Neuron (in vitro differentiated cells): Measurements from ENCODE around the gene UBE2QL1.

Experiments
- H2AFZ ChIP-seq: one replicate; pipeline ENCODE4 v1.6.1; 2013; ENCODE audit warnings: low read depth, mild to moderate bottlenecking, inconsistent platforms, low read length, moderate library complexity
- H3K27me3 ChIP-seq: one replicate; pipeline ENCODE4 v1.6.1; 2013; ENCODE audit warnings: low read length; ENCODE audit not compliant: insufficient read depth
- H3K36me3 ChIP-seq: one replicate; pipeline ENCODE4 v1.6.1; 2013; ENCODE audit warnings: low read length; ENCODE audit not compliant: insufficient read depth
- H3K4me1 ChIP-seq: one replicate; pipeline ENCODE4 v1.6.1; 2013; ENCODE audit warnings: low read length; ENCODE audit not compliant: insufficient read depth
- H3K4me3 ChIP-seq: 2 replicates; pipeline ENCODE4 v1.5.1; 2013; ENCODE audit warnings: mild to moderate bottlenecking, low read length, moderate library complexity
- H3K9me3 ChIP-seq: one replicate; pipeline ENCODE4 v1.6.1; 2013; ENCODE audit warnings: low read length

The UBE2QL1 gene

DNA sequence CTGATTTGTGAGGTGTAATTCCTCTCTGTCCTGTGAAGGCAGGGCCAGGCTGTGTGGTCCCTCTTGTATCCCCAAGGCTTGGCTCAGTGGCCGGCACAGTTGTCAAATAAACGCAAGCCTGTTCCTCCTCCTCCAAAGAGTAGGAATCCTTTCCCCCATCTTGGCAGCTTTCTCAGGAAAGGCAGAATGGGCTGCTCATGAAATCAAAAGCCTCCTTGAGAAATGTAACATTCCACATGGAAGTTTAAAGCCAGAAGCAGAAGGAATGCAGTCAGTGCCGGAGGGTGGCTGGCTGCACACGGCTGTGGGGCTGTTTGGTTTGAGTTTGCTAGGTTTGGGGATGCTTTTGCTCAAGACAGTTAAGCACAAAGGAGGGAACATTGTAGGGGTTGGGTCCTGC is 35.8 kb upstream of the UBE2QL1 start:
- Histone ChIP-seq H3K36me3 (no peaks in the 10 kb centered on the region), H3K4me1 (no peaks in the 10 kb centered on the region), H3K27me3 (peaks cover 9% of the 10 kb centered on the region), H3K9me3 (no peaks in the 10 kb centered on the region), H3K4me3 (no peak overlapping the region), H2AFZ (no peak overlapping the region)

GRCh38 chr5:6417657-6418056 is 31.0 kb upstream of the UBE2QL1 start:
- H3K4me1 ChIP-seq = no peaks in the 10 kb centered on the region

GRCh38 chr5:6418679-6419276 is 29.9 kb upstream of the UBE2QL1 start:
- Histone ChIP-seq H2AFZ (no peak overlapping the region), H3K27me3 (peaks cover 10% of the 10 kb centered on the region), H3K9me3 (no peaks in the 10 kb centered on the region), H3K4me1 (no peaks in the 10 kb centered on the region), H3K4me3 (no peak overlapping the region), H3K36me3 (no peaks in the 10 kb centered on the region)

More at GRCh38 chr5:6417657-6418056, 31.0 kb upstream of the UBE2QL1 start:
- peaks cover 13% of the 10 kb centered on the region for H3K27me3 ChIP-seq
- no peaks in the 10 kb centered on the region for H3K36me3 ChIP-seq
- no peaks in the 10 kb centered on the region for H3K9me3 ChIP-seq
- H2AFZ ChIP-seq = no peak overlapping the region
- no peak overlapping the region for H3K4me3 ChIP-seq

DNA sequence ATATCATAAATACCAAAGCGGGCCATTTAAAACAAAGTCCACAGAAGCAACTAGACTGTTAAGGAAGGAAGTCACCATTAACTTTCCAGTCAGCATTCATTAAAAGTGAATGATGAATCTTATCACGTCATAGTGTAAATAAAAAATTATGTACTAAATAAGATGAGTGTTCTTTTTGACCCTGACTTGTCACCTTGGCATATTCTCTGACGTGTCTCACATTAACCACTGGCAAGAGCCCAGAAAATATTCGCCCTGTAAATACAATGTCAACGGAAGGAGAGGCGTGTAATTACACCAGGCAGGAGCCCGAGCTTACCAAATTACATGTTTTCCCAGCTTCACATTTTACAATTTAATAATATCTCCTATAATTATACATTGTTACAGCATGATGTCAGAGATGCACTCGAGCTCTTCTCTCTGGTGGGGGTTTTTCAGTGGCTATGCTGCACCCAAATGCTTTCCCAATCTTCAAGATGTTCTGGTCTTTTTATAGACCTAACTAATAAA is 29.3 kb upstream of the UBE2QL1 start:
- Histone ChIP-seq H3K36me3 (no peaks in the 10 kb centered on the region), H3K27me3 (peaks cover 10% of the 10 kb centered on the region), H2AFZ (no peak overlapping the region), H3K9me3 (no peaks in the 10 kb centered on the region), H3K4me3 (no peak overlapping the region), H3K4me1 (no peaks in the 10 kb centered on the region)

DNA sequence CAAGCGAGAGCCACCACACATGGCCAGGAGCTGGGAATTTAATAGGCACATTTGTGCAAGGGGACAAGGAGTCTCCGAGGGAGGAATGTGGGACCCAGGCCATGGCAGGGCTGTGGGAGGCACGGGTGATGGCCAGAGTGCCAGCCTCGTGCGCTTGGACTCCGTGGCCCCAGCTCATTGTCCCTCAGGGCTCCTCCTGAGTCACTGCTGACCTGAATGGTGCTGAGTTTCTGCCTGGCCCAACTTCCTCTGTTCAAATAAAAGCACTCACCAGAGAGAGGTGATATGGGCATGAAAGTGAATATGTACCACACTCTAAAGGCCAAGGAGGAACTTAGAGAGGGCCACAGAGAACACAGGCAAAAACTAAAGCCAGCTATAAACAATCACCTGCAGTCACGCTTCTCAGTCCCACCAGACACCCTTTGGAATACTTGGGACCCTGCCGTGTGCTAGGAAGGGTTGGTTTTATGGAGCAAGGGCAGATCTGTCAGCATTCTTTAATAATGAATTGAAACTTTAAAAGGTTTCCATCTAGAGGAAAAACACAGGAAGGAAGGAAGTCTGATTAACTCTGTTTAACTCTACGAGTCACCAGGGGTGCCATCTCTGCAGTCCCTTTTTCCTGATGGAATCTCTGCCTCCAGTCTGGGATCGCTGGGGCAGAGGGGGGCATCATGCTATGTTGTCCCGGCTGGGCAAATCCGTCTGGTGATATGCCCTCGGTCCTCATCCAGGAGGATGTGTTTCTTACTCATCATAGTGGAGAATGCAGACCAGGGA is 25.1 kb upstream of the UBE2QL1 start:
- H3K36me3 ChIP-seq = no peaks in the 10 kb centered on the region
- H3K9me3 ChIP-seq = no peaks in the 10 kb centered on the region
- H3K27me3 ChIP-seq = peaks cover 13% of the 10 kb centered on the region
- H2AFZ ChIP-seq = no peak overlapping the region
- no peak overlapping the region for H3K4me3 ChIP-seq
- H3K4me1 ChIP-seq = no peaks in the 10 kb centered on the region

GRCh38 chr5:6424110-6424659 is 24.5 kb upstream of the UBE2QL1 start:
- H3K4me1 ChIP-seq = no peaks in the 10 kb centered on the region
- no peak overlapping the region for H3K4me3 ChIP-seq
- H3K27me3 ChIP-seq = peaks cover 15% of the 10 kb centered on the region
- no peaks in the 10 kb centered on the region for H3K36me3 ChIP-seq
- H3K9me3 ChIP-seq = no peaks in the 10 kb centered on the region
- no peak overlapping the region for H2AFZ ChIP-seq

GRCh38 chr5:6424700-6425099 is 24.0 kb upstream of the UBE2QL1 start:
- H3K4me3 ChIP-seq = no peak overlapping the region

GRCh38 chr5:6427694-6428093 is 21.0 kb upstream of the UBE2QL1 start:
- no peaks in the 10 kb centered on the region for H3K4me1 ChIP-seq
- H3K9me3 ChIP-seq = no peaks in the 10 kb centered on the region
- H3K36me3 ChIP-seq = no peaks in the 10 kb centered on the region
- H3K4me3 ChIP-seq = no peak overlapping the region
- no peak overlapping the region for H2AFZ ChIP-seq
- H3K27me3 ChIP-seq = peaks cover 17% of the 10 kb centered on the region

More at GRCh38 chr5:6424700-6425099, 24.0 kb upstream of the UBE2QL1 start:
- peaks cover 15% of the 10 kb centered on the region for H3K27me3 ChIP-seq
- H3K4me1 ChIP-seq = no peaks in the 10 kb centered on the region
- H2AFZ ChIP-seq = no peak overlapping the region
- H3K9me3 ChIP-seq = no peaks in the 10 kb centered on the region
- H3K36me3 ChIP-seq = no peaks in the 10 kb centered on the region

GRCh38 chr5:6430418-6431028 is 18.1 kb upstream of the UBE2QL1 start:
- H2AFZ ChIP-seq = no peak overlapping the region
- H3K9me3 ChIP-seq = no peaks in the 10 kb centered on the region
- H3K4me1 ChIP-seq = no peaks in the 10 kb centered on the region
- H3K4me3 ChIP-seq = no peak overlapping the region
- H3K27me3 ChIP-seq = peaks cover 14% of the 10 kb centered on the region
- H3K36me3 ChIP-seq = no peaks in the 10 kb centered on the region

GRCh38 chr5:6431214-6432195 is 17.2 kb upstream of the UBE2QL1 start:
- Histone ChIP-seq H3K36me3 (no peaks in the 10 kb centered on the region), H3K9me3 (no peaks in the 10 kb centered on the region), H2AFZ (no peak overlapping the region), H3K4me1 (no peaks in the 10 kb centered on the region), H3K27me3 (peaks cover 13% of the 10 kb centered on the region), H3K4me3 (no peak overlapping the region)

- Histone ChIP-seq H3K4me3 (no peak overlapping the region), H3K4me1 (no peaks in the 10 kb centered on the region), H2AFZ (no peak overlapping the region), H3K9me3 (no peaks in the 10 kb centered on the region), H3K36me3 (no peaks in the 10 kb centered on the region), H3K27me3 (peaks cover 13% of the 10 kb centered on the region)
These were observed 16.5 kb upstream of the UBE2QL1 start for GRCh38 chr5:6432206-6432605.

- Histone ChIP-seq H3K4me1 (no peaks in the 10 kb centered on the region), H3K27me3 (peaks cover 13% of the 10 kb centered on the region), H3K4me3 (no peak overlapping the region), H3K9me3 (no peaks in the 10 kb centered on the region), H3K36me3 (no peaks in the 10 kb centered on the region), H2AFZ (no peak overlapping the region)
These were observed 13.9 kb upstream of the UBE2QL1 start for GRCh38 chr5:6434731-6435130.
